Activated CD8-positive, alpha-beta memory T cell treated with anti-CD3 and anti-CD28 coated beads for 1 hour (primary cell): ENCODE results near the gene TBCD.

Source experiments
- DNase-seq, 2 donors: peaks; one replicate each; pipeline ENCODE4 v3.0.0-alpha.2; 2020; ENCODE audit warnings: low read depth in 1 of 2; ENCODE audit errors: extremely low read depth in 1 of 2

Gene TBCD

GRCh38 chr17:82867763-82868325 lies 116.0 kb downstream of the TBCD start:
- DNase-seq, result no peak

- no peak for DNase-seq
These were observed 116.9 kb downstream of the TBCD start for GRCh38 chr17:82868715-82869131.

GRCh38 chr17:82869536-82869935 lies 117.7 kb downstream of the TBCD start:
- DNase-seq, result no peak

- DNase-seq, result no peak
These were observed 118.2 kb downstream of the TBCD start for GRCh38 chr17:82870091-82870491.

- DNase-seq, result no peak
These were observed 118.7 kb downstream of the TBCD start for GRCh38 chr17:82870541-82870940.

- no peak for DNase-seq
These were observed 119.4 kb downstream of the TBCD start for GRCh38 chr17:82871056-82871775.

- DNase-seq, result no peak
These were observed 120.1 kb downstream of the TBCD start for GRCh38 chr17:82871776-82872561.

- DNase-seq, result no peak
These were observed 121.0 kb downstream of the TBCD start for GRCh38 chr17:82872591-82873520.

- no peak for DNase-seq
These were observed 121.7 kb downstream of the TBCD start for GRCh38 chr17:82873521-82873920.

- no peak for DNase-seq
These were observed 122.4 kb downstream of the TBCD start for GRCh38 chr17:82874011-82874835.

- no peak for DNase-seq
These were observed 123.6 kb downstream of the TBCD start for GRCh38 chr17:82875407-82875856.

GRCh38 chr17:82876149-82876548 lies 124.3 kb downstream of the TBCD start:
- DNase-seq, result no peak

- no peak for DNase-seq
These were observed 124.9 kb downstream of the TBCD start for GRCh38 chr17:82876602-82877379.

GRCh38 chr17:82878527-82878926 lies 126.7 kb downstream of the TBCD start:
- DNase-seq, result no peak

GRCh38 chr17:82879241-82879640 lies 127.4 kb downstream of the TBCD start:
- DNase-seq, result no peak

- DNase-seq, result no peak
These were observed 128.9 kb downstream of the TBCD start for GRCh38 chr17:82880620-82881323.

GRCh38 chr17:82881324-82881823 lies 129.5 kb downstream of the TBCD start:
- DNase-seq, result no peak
